ENCODE data around the gene PPP1R26.

Gene PPP1R26

GRCh38 chr9:135536216-135536615 is 56.6 kb downstream of the PPP1R26 start:
- no peak for TF ChIP-seq CTCF (conservative IDR thresholded peaks at IDR 0.05; ENCODE audit: control insufficient read depth, insufficient read depth, low read depth, low read length)
- no peak for DNase-seq (ENCODE audit: low read depth)
- H3K4me3 ChIP-seq (ENCODE audit: control insufficient read depth, low read depth, low read length), result no peak overlapping the region
